ENCODE data around the gene ATP2B1.
A peak's percentile ranks its signal among the peaks of the same experiment; 100 is the strongest.
"Not testable (repeated sequence)": the region's sequence is repeated elsewhere in the genome, so short reads cannot be mapped to it uniquely, and the experiment has no call there.

The ATP2B1 gene

DNA sequence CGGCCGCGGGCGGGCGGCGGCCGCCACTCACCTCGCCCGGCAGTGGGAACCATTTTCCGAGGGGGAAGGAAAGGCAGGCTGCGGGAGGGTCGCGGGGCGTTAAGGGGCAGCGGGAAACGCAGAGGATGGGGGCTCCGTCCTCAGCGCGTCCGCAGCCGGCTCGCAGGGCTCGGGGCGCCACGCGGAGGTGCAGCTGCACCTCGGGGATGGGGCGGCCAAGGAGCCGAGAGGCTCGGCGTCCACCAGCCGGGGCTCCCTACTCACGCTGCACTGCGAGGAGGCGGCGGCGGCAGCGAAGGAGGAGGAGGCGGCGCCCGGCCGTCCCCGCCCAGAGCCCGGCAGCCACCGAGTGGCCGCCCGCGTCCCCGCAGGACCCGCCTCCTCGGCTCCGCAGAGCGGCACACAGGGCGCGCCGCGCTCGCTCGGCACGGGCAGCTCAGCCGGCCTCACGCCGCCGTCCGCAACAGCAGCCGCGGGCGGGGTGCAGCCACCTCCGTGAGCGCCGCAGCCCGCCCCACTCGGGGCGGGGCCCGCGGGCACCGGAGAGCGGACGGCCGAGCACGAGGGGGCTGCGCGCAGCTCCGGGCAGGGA, at the start of gene ATP2B1:
Gene ATP2B1, minus strand, starts transcription at position 274 of the 592 bp plus-strand sequence. CDS start 52,952 bp downstream, outside the sequence.
- Mint-ChIP-seq H3K36me3 (ENCODE audit: low read depth) (peaks cover 58% of the 10 kb centered on the region), H3K9me3 (peaks cover 5% of the 10 kb centered on the region), H3K4me3 (peak within 1 kb of the TSS; percentile 99), H3K27ac (peak within 1 kb of the TSS; percentile 100), H3K27me3 (no peaks in the 10 kb centered on the region), H3K4me1 (ENCODE audit: low read depth) (peaks cover 16% of the 10 kb centered on the region)
- intact Hi-C loops (cut with micrococcal nuclease): loop anchor here (1.0 kb wide), 2 partner anchors 48 to 156 kb away; no protein-coding TSS in a partner anchor

DNA sequence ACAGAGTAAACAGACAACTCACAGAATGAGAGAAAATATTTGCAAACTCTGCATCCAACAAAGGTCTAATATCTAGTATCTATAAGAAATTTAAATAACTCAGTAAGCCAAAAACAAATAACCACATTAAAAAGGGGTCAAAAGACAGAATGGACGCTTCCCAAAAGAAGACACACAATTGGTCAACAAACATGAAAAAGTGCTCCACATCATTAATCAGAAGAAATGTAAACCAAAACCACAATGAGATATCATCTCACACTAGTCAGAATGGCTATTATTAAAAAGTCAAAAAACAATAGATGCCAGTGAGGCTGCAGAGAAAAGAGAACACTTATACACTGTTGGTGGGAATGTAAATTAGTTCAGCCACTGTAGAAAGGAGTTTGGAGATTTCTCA, 49.3 kb upstream of the ATP2B1 start:
- H3K27me3 Mint-ChIP-seq; H3K4me3 Mint-ChIP-seq; H3K9me3 Mint-ChIP-seq; H3K36me3 Mint-ChIP-seq (ENCODE audit: low read depth): not testable (repeated sequence)
- Mint-ChIP-seq H3K27ac (peak overlapping the region; percentile 95), H3K4me1 (ENCODE audit: low read depth) (peaks cover 48% of the 10 kb centered on the region)
- intact Hi-C loops (cut with micrococcal nuclease): loop anchor here (1.0 kb wide), 1 partner anchor 169 kb away; no protein-coding TSS in a partner anchor

DNA sequence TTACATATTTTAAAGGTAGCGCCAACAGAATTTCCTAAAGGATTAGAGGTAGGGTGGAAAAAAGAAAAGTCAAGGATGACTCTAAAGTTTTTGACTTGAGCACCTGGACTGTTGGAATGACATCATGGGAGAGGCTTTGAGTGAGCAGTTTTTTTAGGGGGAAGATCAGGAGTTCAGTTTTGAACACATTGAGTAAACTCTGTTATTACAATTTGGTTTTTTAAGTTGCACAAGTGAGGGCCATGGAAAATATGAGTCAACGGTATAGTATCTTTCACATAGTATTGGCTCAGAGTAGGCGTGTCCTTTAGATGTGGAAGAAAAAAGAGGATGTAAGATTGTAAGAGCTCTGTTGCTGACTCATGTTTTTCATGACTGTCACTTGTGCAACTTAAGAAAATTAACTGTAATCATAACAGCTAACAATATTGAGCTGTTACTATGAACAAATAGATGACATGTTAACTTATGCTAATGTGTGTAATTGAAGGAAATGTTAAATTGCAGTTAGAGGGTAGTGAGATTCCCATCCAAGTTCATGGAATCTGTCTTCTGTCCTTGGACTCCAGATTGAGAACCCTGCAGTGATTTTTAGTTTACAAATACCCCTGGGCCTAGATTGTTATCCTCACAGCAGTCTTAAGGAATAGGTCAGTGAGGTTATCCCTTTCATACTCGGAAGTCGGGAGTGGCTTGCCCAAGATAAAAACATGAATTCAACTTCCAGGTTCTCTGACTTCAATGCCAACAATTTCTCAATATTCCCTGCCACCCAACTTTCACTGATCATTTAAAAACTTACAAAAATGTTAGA, 48.2 kb upstream of the ATP2B1 start:
- Mint-ChIP-seq H3K27ac (peak overlapping the region; percentile 95), H3K4me3 (peak overlapping the region; percentile 14), H3K9me3 (no peaks in the 10 kb centered on the region), H3K27me3 (no peaks in the 10 kb centered on the region), H3K4me1 (ENCODE audit: low read depth) (peaks cover 43% of the 10 kb centered on the region), H3K36me3 (ENCODE audit: low read depth) (no peaks in the 10 kb centered on the region)
- intact Hi-C loops (cut with micrococcal nuclease): loop anchor here (1.0 kb wide), 3 partner anchors 47 to 171 kb away; no protein-coding TSS in a partner anchor

DNA sequence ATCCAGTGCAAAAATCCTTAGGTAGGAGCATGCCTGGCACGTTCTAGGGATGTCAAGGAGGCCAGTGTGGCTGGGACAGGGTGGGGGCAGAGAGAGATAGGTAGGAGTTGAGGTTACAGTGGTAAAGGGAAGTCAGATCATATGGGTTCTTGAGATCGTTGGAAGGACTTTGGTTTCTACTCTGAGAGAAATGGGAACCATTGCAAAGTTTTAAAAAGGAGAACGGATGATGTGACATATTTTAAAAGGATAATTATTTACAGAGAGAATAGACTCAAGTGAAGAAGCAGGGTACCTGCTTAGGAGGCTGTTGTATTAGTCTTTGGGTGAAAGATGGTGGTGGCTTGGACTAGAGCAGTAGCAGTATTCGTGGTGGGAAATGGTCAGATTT, 47.6 kb upstream of the ATP2B1 start:
- Mint-ChIP-seq H3K4me3 (peak overlapping the region; percentile 14), H3K27me3 (no peaks in the 10 kb centered on the region), H3K4me1 (ENCODE audit: low read depth) (peaks cover 45% of the 10 kb centered on the region), H3K9me3 (no peaks in the 10 kb centered on the region), H3K36me3 (ENCODE audit: low read depth) (no peaks in the 10 kb centered on the region), H3K27ac (peak overlapping the region; percentile 95)
- intact Hi-C loops (cut with micrococcal nuclease): loop anchor here (1.0 kb wide), 2 partner anchors 47 to 108 kb away; no protein-coding TSS in a partner anchor

DNA sequence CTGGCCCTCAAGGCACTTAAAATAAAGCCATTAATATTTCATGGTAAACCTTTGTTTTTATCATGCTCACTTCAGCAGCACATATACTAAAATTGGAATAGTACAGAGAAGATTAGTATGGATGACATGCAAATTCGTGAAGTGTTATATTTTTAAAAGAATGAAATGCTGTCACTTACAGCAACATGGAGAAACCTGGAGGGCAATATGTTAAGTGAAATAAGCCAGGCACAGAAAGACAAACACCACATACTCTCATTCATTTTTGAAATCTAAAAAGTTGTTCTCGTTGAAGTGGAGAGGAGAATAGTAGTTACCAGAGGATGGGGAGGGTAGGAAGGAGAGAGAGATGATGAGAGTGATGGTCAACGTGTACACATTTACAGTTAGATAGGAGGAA, 45.4 kb upstream of the ATP2B1 start:
- Mint-ChIP-seq H3K4me1 (ENCODE audit: low read depth) (peaks cover 39% of the 10 kb centered on the region), H3K4me3 (no peak overlapping the region), H3K27me3 (no peaks in the 10 kb centered on the region), H3K36me3 (ENCODE audit: low read depth) (no peaks in the 10 kb centered on the region), H3K27ac (no peak overlapping the region), H3K9me3 (no peaks in the 10 kb centered on the region)
- intact Hi-C loops (cut with micrococcal nuclease): no loop called here

DNA sequence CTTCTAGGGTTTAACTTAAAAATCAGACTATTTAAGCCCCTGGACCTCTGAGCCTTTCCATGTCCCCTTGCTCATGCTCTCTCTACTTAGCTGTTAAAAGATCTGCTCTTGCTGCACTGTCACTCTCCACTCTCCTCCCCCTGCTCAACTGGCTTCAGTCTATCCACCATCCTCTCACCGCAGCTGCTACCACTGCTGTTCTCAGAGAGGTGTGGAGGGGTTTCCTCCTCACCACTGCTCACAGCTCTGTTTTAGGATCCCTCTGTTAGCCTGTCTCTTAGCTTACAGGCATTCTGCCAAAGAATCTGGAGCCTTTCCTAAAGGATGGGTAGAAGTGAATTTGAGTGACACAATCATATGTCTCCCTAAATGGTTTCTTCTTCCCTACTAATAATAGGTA, 43.7 kb upstream of the ATP2B1 start:
- intact Hi-C loops (cut with micrococcal nuclease): no loop called here
- peak overlapping the region; percentile 27 for H3K27ac Mint-ChIP-seq
- no peak overlapping the region for H3K4me3 Mint-ChIP-seq
- peaks cover 30% of the 10 kb centered on the region for H3K4me1 Mint-ChIP-seq (ENCODE audit: low read depth)
- no peaks in the 10 kb centered on the region for H3K36me3 Mint-ChIP-seq (ENCODE audit: low read depth)
- no peaks in the 10 kb centered on the region for H3K27me3 Mint-ChIP-seq
- no peaks in the 10 kb centered on the region for H3K9me3 Mint-ChIP-seq

DNA sequence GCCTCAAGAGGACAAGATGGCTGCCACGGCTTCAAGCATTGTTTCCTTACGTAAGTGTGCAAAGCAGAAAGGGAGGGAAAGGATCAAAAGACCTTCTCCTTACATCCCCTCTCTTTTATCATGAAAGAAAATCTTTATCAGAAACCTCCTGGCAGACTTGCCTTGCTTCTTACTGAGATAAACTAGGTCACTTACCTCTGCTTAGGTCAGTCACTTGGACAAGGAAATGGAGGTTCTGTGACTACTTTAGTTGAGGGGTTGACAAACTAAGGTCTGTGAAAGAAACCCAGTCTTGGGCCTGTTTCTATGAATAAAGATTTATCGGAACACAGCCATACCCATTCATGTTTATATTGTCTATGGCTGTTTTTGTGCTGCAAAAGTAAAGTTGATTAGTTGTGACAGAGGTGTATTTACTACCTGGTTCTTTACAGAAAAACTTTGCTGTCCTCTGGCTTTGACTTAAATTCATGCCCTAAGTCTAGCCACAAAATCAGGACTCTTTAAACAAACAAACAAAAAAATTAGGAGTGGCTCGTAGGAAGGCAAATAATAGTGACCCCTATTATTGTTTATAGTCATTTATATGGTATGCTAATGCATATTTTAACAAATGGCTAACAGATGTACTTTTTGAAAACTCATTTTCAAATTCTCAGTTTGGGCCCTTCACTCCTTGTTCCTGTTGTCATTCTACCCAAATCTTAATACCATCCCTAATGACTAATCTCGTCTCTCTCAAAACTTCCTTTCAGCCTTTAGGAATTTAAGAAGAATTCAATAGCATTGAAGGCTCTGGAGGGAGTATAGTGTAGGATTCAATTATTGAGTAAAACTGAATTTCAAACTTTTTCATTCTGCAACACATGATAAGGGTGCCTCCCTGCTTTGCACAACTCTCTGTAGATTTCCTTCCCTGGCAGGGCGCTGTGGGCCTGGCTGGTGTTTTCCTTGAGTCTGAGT, 42.0 kb upstream of the ATP2B1 start:
- intact Hi-C loops (cut with micrococcal nuclease): no loop called here
- H3K27ac Mint-ChIP-seq: no peak overlapping the region

DNA sequence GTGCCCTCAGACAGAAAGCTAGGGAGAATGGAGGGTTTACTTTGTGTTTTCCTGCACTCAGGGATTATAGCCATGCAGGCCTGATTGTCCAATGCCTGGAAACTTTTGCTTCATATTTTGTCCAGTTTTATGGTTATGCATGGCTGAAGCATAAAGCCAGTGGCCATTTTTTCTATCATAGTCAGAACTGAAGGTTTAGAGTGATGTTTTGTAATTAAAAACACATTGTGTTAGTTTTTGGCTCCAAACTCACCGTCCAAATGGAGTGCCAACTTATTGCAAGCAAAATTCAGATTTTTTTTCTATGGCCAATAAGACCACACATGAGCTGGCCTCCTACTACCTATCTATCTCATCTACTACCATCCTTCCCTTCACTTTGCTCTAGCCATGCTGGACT, 40.2 kb upstream of the ATP2B1 start:
- H3K4me3 Mint-ChIP-seq: no peak overlapping the region
- H3K36me3 Mint-ChIP-seq (ENCODE audit: low read depth): no peaks in the 10 kb centered on the region
- peaks cover 14% of the 10 kb centered on the region for H3K4me1 Mint-ChIP-seq (ENCODE audit: low read depth)

More for the DNA sequence above, 42.0 kb upstream of the ATP2B1 start:
- no peaks in the 10 kb centered on the region for H3K36me3 Mint-ChIP-seq (ENCODE audit: low read depth)
- H3K27me3 Mint-ChIP-seq: no peaks in the 10 kb centered on the region
- H3K4me1 Mint-ChIP-seq (ENCODE audit: low read depth): peaks cover 14% of the 10 kb centered on the region
- H3K9me3 Mint-ChIP-seq: peaks cover under 1% of the 10 kb centered on the region
- H3K4me3 Mint-ChIP-seq: no peak overlapping the region

DNA sequence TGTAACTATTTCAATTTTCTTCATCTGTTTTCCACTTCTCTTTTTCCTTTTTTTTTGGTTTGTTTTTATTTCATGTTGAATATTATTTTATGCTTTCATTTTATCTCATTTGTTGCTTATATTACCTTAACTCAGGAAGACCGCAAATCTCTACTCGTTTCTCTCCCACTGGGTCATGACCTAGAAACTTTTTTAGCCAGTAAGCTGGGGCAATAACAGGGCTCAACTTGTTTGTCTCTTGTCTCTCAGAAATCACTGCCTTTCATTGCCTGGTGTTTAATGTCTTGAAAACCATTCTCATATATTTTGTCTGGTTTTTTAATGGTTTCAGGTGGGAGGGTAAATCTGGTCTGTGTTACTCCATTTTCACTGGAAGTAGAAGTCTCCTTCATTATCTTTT, 36.6 kb upstream of the ATP2B1 start:
- no peak overlapping the region for H3K4me3 Mint-ChIP-seq
- no peaks in the 10 kb centered on the region for H3K27me3 Mint-ChIP-seq
- no peak overlapping the region for H3K27ac Mint-ChIP-seq
- H3K4me1 Mint-ChIP-seq (ENCODE audit: low read depth): peaks cover 17% of the 10 kb centered on the region
- intact Hi-C loops (cut with micrococcal nuclease): no loop called here
- H3K9me3 Mint-ChIP-seq: peaks cover 40% of the 10 kb centered on the region
- peaks cover 22% of the 10 kb centered on the region for H3K36me3 Mint-ChIP-seq (ENCODE audit: low read depth)

More for the DNA sequence above, 40.2 kb upstream of the ATP2B1 start:
- no peaks in the 10 kb centered on the region for H3K27me3 Mint-ChIP-seq
- H3K9me3 Mint-ChIP-seq: peaks cover 8% of the 10 kb centered on the region
- no peak overlapping the region for H3K27ac Mint-ChIP-seq
- intact Hi-C loops (cut with micrococcal nuclease): no loop called here

DNA sequence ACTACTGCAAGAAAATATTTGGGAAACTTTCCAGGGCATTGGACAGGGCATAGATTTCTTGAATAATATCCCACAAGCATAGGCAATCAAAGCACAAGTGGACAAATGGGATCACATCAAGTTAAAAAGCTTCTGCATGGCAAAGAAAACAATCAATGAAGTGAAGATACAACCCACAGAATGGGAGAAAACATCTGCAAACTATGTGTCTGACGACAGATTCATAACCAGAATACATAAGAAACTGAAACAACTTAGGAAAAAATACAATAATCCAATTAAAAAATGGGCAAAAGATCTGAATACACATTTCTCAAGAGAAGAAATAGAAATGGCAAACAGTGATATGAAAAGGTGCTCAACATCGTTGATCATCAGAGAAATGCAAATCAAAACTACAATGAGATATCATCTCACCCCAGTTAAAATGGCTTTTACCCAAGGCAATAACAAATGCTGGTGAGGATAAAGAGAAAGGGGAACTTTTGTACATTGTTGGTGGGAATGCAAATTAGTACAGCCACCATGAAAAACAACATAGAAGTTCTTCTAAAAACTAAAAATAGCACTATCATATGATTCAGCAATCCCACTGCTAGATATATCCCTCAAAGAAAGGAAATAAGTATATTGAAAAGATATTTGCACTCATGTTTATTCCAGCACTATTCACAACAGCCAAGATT, 33.8 kb upstream of the ATP2B1 start:
- intact Hi-C loops (cut with micrococcal nuclease): no loop called here
- H3K4me1 Mint-ChIP-seq (ENCODE audit: low read depth): peaks cover 17% of the 10 kb centered on the region

DNA sequence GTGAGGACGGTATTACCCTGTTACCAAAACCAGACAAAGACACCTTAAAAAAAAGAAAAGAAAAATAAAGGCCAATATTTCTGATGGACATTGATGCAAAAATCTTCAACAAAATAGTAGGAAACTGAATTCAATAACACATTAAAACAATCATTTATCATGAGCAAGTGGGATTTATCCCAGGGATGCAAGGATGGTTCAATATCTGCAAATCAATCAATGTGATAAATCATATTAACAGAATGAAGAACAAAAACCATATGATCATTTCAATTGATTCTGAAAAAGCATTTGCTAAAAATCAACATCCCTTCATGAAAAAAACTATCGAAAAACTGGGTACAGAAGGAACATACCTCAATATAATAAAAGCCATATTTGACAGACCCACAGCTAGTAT, 32.3 kb upstream of the ATP2B1 start:
- Mint-ChIP-seq H3K4me1 (ENCODE audit: low read depth) (peaks cover 18% of the 10 kb centered on the region), H3K27me3 (no peaks in the 10 kb centered on the region), H3K4me3 (no peak overlapping the region), H3K36me3 (ENCODE audit: low read depth) (peaks cover 33% of the 10 kb centered on the region), H3K27ac (no peak overlapping the region), H3K9me3 (peaks cover 70% of the 10 kb centered on the region)
- intact Hi-C loops (cut with micrococcal nuclease): no loop called here

More for the DNA sequence above, 33.8 kb upstream of the ATP2B1 start:
- Mint-ChIP-seq H3K4me3 (no peak overlapping the region), H3K36me3 (ENCODE audit: low read depth) (peaks cover 33% of the 10 kb centered on the region), H3K27ac (no peak overlapping the region), H3K27me3 (no peaks in the 10 kb centered on the region), H3K9me3 (peaks cover 68% of the 10 kb centered on the region)

DNA sequence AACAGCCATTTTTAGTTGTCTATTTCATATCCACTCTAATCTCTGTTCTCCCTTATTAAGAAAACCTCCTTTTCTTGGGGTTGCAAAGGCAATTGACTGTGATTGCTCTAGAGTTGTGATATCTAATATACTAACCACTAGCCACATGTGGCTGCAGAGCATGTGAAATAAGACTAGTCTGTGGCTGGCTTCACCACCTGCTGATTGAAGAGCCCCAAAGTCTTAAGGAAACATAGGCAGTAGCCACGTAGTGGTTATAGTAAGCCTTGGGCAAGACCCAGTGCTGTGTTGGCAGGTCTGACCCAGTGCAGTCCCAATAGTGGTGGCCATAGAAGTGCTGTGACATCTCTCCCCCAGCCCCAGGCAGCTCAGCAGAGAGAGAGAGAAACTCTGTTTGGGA, 28.4 kb upstream of the ATP2B1 start:
- Mint-ChIP-seq H3K27me3 (no peaks in the 10 kb centered on the region), H3K4me3 (no peak overlapping the region), H3K27ac (no peak overlapping the region), H3K4me1 (ENCODE audit: low read depth) (peaks cover 19% of the 10 kb centered on the region), H3K9me3 (peaks cover 69% of the 10 kb centered on the region), H3K36me3 (ENCODE audit: low read depth) (peaks cover 34% of the 10 kb centered on the region)
- intact Hi-C loops (cut with micrococcal nuclease): no loop called here

DNA sequence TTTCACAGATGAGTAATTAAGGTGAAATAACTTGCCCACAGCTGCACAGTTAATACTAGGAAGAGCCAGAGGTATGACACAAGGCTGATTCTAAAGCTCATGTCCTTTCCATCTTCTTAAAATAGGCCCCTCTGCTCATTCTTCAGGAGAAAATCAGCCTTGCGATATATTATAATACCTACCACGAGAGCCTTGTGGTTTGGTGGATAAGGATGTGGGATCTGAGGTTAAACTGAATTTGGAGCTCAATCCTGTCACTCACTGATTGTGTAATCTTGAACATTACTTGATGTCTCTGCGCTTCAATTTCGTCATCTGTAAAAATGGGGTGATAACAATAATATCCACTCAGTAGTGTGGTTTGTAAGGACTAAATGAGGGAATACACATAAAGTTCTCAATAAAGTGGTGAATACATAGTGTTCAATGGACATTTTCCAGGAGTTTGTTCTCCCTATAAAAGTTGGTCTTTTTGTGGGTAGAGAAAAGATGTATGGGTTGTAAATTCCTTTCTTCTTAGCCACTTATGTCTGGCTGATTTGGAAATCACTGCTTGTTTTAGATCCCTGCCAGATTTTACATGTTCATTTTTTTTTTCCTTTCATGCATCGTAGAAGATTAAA, 25.1 kb upstream of the ATP2B1 start:
- peaks cover 31% of the 10 kb centered on the region for H3K4me1 Mint-ChIP-seq (ENCODE audit: low read depth)
- H3K27ac Mint-ChIP-seq: no peak overlapping the region
- peaks cover 7% of the 10 kb centered on the region for H3K36me3 Mint-ChIP-seq (ENCODE audit: low read depth)
- peaks cover 44% of the 10 kb centered on the region for H3K9me3 Mint-ChIP-seq
- intact Hi-C loops (cut with micrococcal nuclease): no loop called here
- no peak overlapping the region for H3K4me3 Mint-ChIP-seq
- no peaks in the 10 kb centered on the region for H3K27me3 Mint-ChIP-seq
